GM18858 (cell line): Measurements from ENCODE around the gene CHRNG.
"Not testable (repeated sequence)": the region's sequence is repeated elsewhere in the genome, so short reads cannot be mapped to it uniquely, and the experiment has no call there.

ENCODE experiments used
- ATAC-seq: cut with Tn5 transposase; IDR thresholded peaks from one replicate; pipeline ENCODE4 v1.9.1; 2021; ENCODE audit not compliant: unreplicated experiment

CHRNG gene

GRCh38 chr2:232543928-232544631 lies 4.6 kb downstream of the CHRNG start:
- no peak for ATAC-seq

GRCh38 chr2:232544674-232545073 lies 5.2 kb downstream of the CHRNG start:
- ATAC-seq = no peak

GRCh38 chr2:232545511-232546375 lies 6.3 kb downstream of the CHRNG start:
- no peak for ATAC-seq

- ATAC-seq = no peak
These were observed 8.5 kb downstream of the CHRNG start for GRCh38 chr2:232547991-232548390.

- no peak for ATAC-seq
These were observed 10.3 kb downstream of the CHRNG start for GRCh38 chr2:232549655-232550353.

- ATAC-seq = peak; percentile 89
These were observed 11.1 kb downstream of the CHRNG start, which contains the start of the genes EIF4E2 and TIGD1 for GRCh38 chr2:232550354-232551249. Gene EIF4E2 (plus strand): TSS chr2:232550689. CDS start chr2:232550725, 36 bp downstream. Gene TIGD1 (minus strand): TSS chr2:232550557. CDS start chr2:232549882, 675 bp downstream.

- no peak for ATAC-seq
These were observed 11.8 kb downstream of the CHRNG start for GRCh38 chr2:232551250-232551638.

- ATAC-seq = no peak
These were observed 12.3 kb downstream of the CHRNG start for GRCh38 chr2:232551776-232552175.

- ATAC-seq = no peak
These were observed 16.9 kb downstream of the CHRNG start for GRCh38 chr2:232556426-232556825.

- no peak for ATAC-seq
These were observed 23.1 kb downstream of the CHRNG start for GRCh38 chr2:232562515-232563151.

GRCh38 chr2:232563580-232563979 lies 24.1 kb downstream of the CHRNG start:
- ATAC-seq = no peak

- ATAC-seq = no peak
These were observed 28.2 kb downstream of the CHRNG start for GRCh38 chr2:232567721-232568120.

- ATAC-seq = no peak
These were observed 28.7 kb downstream of the CHRNG start for GRCh38 chr2:232568161-232568560.

- ATAC-seq = no peak
These were observed 30.0 kb downstream of the CHRNG start for GRCh38 chr2:232569541-232569940.

- ATAC-seq = not testable (repeated sequence)
These were observed 31.0 kb downstream of the CHRNG start for GRCh38 chr2:232570481-232570880.

GRCh38 chr2:232571026-232571474 lies 31.6 kb downstream of the CHRNG start:
- no peak for ATAC-seq

- ATAC-seq = no peak
These were observed 33.5 kb downstream of the CHRNG start for GRCh38 chr2:232573042-232573441.

- ATAC-seq = no peak
These were observed 34.4 kb downstream of the CHRNG start for GRCh38 chr2:232573771-232574435.

GRCh38 chr2:232574674-232575403 lies 35.3 kb downstream of the CHRNG start:
- ATAC-seq = no peak
